Measurements from ENCODE around the gene ADNP.
"Not testable (repeated sequence)": the region's sequence is repeated elsewhere in the genome, so short reads cannot be mapped to it uniquely, and the experiment has no call there.

ADNP gene

DNA sequence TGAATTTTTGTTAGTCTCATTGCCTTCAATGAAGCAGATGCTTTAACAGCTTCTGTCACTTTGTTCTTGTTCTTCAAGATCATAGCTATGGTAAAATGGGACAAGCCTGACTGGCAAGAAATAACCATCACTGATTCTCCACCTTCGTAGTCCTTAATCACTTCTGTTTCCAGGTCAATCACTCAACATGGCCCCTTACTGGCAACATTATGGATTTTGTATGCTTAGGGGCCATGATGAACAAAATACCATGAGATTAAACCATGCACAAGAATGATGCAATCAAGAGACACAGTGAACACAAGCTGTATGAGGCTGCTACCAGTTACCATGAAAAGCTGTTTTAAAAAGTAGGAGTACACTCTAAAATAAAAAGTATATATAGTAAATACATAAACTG is 32.8 kb downstream of the ADNP start:
- DNase-seq, result no peak

GRCh38 chr20:50895111-50895830 is 36.0 kb downstream of the ADNP start:
- DNase-seq, result no peak

DNA sequence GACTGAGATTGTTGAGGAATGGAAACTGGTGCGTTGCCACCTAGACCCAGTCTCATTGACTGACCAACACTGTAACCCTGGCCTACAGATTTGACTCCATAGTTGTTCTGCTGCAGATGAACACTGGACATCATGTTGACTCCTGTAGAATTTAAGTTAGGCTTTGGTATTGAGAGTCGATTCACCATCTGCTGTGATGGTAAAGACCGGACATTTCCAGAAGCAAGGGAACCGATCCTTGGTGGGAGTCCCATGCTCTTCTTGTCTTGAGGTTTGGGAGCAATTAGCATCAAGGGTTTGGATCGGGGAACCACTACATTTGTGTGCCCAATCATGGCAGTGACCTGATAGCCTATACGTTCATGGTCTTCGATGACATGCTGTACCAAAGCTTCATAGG is 37.6 kb downstream of the ADNP start:
- no peak for DNase-seq

- DNase-seq, result no peak
Measured at GRCh38 chr20:50892394-50892793, 38.8 kb downstream of the ADNP start.

- DNase-seq, result no peak
Measured at GRCh38 chr20:50891138-50891537, 40.1 kb downstream of the ADNP start.

GRCh38 chr20:50887576-50887975 is 43.7 kb downstream of the ADNP start:
- DNase-seq, result no peak

- DNase-seq, result no peak
Measured at GRCh38 chr20:50886184-50886790, 45.0 kb downstream of the ADNP start.

GRCh38 chr20:50885781-50886180 is 45.5 kb downstream of the ADNP start:
- no peak for DNase-seq

DNA sequence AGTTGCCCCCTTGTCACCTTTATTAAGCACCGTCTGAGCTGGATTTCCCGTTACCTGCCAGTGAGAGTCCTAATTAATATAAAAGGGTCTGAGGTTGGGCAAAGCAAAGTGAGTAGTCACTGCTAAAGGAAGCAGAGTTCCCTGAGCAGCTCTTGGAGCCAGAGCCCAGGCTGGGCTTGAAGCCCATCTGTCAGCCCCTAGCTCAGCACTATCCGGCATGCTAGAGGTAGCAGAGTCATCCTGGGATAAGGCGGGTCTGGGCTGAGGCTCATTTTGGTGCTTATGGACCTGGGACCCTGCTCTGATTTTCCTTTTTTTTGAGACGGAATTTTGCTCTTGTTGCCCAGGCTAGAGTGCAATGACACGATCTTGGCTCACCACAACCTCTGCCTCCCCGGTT is 46.2 kb downstream of the ADNP start:
- DNase-seq, result no peak

GRCh38 chr20:50883856-50884255 is 47.4 kb downstream of the ADNP start:
- DNase-seq, result no peak

GRCh38 chr20:50881759-50882424 is 49.3 kb downstream of the ADNP start:
- DNase-seq, result not testable (repeated sequence)

DNA sequence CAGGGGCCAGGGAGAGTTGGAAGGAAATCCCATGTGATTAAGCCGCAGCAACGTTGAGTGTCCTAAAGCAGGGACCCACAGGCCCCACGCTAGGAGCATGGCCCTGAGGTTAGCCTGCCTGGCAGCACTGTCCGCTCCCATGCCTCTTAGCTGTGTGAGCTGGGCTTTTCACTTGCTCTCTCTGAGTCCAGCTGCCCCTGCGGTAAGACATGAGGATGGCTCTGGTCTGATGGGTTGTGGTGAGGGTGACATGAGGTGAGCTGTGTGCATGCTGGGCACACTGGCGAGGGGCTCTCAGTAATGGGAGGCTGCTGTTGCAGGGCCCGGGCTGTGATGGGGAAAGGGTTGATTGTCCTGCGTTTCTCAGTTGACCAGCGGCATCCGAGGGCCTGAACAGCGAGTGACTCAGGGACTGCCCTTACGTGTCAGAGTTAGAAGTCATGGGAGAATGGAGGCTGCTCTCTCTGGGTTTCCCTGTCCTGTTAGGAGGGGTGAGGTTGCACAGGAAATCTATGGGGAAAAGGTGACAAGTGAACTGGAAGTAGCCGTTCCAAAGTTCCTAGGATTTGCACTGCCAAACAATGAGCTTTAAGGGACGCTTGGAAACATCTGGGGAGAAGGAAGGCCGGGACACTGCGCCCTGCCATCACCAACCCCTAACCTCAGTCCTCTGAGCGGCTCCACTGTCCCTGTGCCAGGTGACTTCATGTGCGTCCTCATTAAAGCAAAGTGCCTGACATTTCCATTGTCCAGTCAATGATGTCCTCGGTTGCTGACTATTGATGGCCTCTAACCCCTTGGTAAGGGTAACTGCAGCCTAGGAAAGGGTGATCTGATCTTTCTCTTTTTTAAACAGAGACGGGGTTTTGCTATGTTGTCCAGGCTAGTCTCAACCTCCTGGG is 51.3 kb downstream of the ADNP start:
- no peak for DNase-seq

- DNase-seq, result no peak
Measured at GRCh38 chr20:50877232-50877743, 53.9 kb downstream of the ADNP start.

DNA sequence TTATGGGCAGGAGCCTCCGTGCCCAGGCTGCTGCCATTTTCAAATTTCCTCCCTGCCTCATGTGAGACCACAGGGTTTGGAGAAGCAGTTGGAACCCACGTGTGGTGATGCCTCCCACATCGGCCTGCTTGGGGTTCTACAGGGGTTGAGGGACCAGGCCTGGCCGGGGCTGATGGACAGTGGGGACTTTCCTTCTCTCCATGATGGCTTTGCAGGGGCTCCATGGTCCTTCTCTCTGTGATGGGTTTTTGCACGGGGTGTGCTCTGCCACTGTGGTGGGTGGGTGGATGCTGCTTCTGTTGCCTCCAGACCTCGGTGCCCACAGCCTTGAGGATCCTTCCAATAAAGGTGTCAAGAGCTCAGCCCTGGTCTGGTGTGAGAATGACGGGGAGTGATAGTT is 54.4 kb downstream of the ADNP start:
- DNase-seq, result no peak

DNA sequence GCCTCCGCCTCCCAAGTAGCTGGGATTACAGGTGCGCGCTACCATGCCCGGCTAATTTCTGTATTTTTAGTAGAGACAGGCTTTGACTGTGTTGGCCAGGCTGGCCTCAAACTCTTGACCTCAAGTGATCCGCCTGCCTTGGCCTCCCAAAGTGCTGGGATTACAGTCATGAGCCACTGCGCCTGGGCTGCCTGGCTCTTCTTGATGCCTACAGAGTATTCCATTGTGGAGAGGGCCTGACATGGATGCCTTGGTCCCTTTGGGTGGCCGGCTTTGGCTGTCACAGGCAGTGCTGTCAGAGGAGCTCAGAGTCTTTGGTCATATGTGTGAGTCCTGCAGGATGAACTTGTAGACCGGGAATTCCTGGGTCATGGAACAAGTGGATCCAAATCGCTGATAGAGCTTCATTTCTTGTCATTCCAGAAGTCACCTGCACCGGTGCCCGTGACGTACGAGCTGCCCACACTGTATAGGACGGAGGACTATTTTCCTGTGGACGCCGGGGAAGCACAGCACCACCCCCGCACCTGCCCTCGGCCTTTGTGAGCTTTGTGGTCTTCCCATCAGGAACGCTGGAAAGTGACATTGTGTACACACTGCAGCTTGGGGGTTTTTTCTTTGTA is 55.1 kb downstream of the ADNP start:
- no peak for DNase-seq

GRCh38 chr20:50874758-50875665 is 56.2 kb downstream of the ADNP start:
- DNase-seq, result no peak

GRCh38 chr20:50874111-50874757 is 57.0 kb downstream of the ADNP start:
- no peak for DNase-seq

DNA sequence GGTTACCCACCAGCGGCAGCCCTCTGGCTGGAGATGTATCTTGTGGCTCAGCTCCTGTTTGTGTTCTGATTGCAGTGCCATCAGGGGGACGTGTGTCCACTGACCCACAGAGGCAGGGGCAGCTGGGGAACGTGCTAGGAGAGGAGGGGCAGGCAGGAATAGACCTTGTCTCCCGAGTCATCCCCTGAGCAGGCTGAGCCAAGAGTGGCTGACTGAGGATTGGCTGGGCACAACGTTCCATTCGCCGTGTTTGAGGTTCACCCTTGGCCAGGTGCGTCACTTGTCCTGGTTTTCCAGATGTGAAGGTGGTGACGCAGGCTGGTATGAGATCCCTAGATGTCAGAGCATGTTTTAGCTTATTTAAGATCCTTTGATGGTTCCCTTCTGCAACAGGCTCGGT is 57.7 kb downstream of the ADNP start:
- DNase-seq, result no peak

- peak; percentile 78 for DNase-seq
Measured at GRCh38 chr20:50872560-50873425, 58.4 kb downstream of the ADNP start.
